T-helper 22 cell (primary cell): ENCODE data around the gene ILRUN.
A peak's percentile ranks its signal among the peaks of the same experiment; 100 is the strongest.
"Not testable (repeated sequence)": the region's sequence is repeated elsewhere in the genome, so short reads cannot be mapped to it uniquely, and the experiment has no call there.

Experiments used
- DNase-seq: peaks from one replicate; pipeline ENCODE4 v3.0.0-alpha.2; 2020; ENCODE audit warnings: low read depth

Gene ILRUN

GRCh38 chr6:34697544-34697836 lies 923 bp upstream of the ILRUN start:
- DNase-seq, result no peak

GRCh38 chr6:34696189-34696738 lies 303 bp downstream of the ILRUN start:
- DNase-seq, result no peak

GRCh38 chr6:34695729-34696188 lies 808 bp downstream of the ILRUN start:
- DNase-seq, result no peak

- DNase-seq, result no peak
Measured at GRCh38 chr6:34692280-34692679, 4.3 kb downstream of the ILRUN start.

- no peak for DNase-seq
Measured at GRCh38 chr6:34689742-34690141, 6.8 kb downstream of the ILRUN start.

GRCh38 chr6:34688956-34689355 lies 7.6 kb downstream of the ILRUN start:
- no peak for DNase-seq

- DNase-seq, result no peak
Measured at GRCh38 chr6:34684919-34685318, 11.6 kb downstream of the ILRUN start.

GRCh38 chr6:34684364-34684763 lies 12.2 kb downstream of the ILRUN start:
- no peak for DNase-seq

GRCh38 chr6:34680802-34681515 lies 15.6 kb downstream of the ILRUN start:
- no peak for DNase-seq

GRCh38 chr6:34680313-34680712 lies 16.3 kb downstream of the ILRUN start:
- not testable (repeated sequence) for DNase-seq

- DNase-seq, result no peak
Measured at GRCh38 chr6:34679552-34680253, 16.9 kb downstream of the ILRUN start.

- DNase-seq, result no peak
Measured at GRCh38 chr6:34676140-34676539, 20.4 kb downstream of the ILRUN start.

GRCh38 chr6:34674930-34675329 lies 21.6 kb downstream of the ILRUN start:
- not testable (repeated sequence) for DNase-seq

- DNase-seq, result no peak
Measured at GRCh38 chr6:34674268-34674639, 22.3 kb downstream of the ILRUN start.

- DNase-seq, result no peak
Measured at GRCh38 chr6:34673064-34673463, 23.5 kb downstream of the ILRUN start.

- no peak for DNase-seq
Measured at GRCh38 chr6:34672657-34673043, 23.9 kb downstream of the ILRUN start.

GRCh38 chr6:34671801-34672656 lies 24.5 kb downstream of the ILRUN start:
- DNase-seq, result peak; percentile 71

GRCh38 chr6:34671367-34671766 lies 25.2 kb downstream of the ILRUN start:
- no peak for DNase-seq

GRCh38 chr6:34668799-34669198 lies 27.8 kb downstream of the ILRUN start:
- DNase-seq, result not testable (repeated sequence)

GRCh38 chr6:34667481-34668238 lies 28.9 kb downstream of the ILRUN start:
- no peak for DNase-seq

GRCh38 chr6:34665019-34665418 lies 31.5 kb downstream of the ILRUN start:
- DNase-seq, result no peak
